ENCODE measurements around the gene FAM124A. TPM values are rescaled to one million over a fixed set of nuclear protein-coding genes. Genes with fewer than 3 reads are reported as not detected.

Gene FAM124A
- total and polyA plus RNA-seq, 2 experiments from 2014 or later, result not detected

DNA sequence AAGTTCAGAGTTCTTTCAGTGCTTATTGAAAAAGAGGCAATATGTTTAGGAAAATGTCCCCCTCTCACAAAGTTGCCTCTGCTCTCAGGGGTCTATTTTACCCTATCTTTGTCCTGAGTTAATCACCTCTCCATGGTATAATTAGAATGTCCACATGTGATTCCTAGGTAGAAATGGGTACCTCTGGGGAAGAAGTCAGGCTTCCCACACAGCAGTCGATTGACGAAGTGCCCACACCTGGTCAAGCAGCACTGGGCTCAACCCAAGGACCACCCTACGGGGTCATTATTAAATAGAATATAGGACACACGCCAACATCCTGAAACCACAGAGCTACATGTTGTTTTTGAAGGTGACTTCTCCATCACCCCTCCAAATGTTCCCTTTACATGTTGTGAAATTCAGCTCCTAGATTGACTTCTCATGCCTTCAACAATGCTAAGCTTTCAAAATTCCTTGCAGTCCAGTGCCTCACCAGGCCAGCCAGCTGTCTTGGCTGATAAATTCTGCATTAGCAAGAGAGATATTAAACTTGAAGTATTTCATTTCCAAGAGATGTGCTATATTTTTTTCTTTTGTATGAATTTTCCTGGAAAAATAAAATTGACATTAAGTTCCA, 43.6 kb upstream of the FAM124A start:
- no peaks in the 10 kb centered on the region for H3K9me3 ChIP-seq (ENCODE audit: low read depth)
- H2AFZ ChIP-seq, result no peak overlapping the region
- H3K9ac ChIP-seq, result no peak overlapping the region
- H4K20me1 ChIP-seq (ENCODE audit: insufficient read depth), result no peaks in the 10 kb centered on the region; the same call in 1 of the 2 replicates
- TF ChIP-seq EZH2 (IDR thresholded peaks at IDR 0.05; ENCODE audit: insufficient read depth, poor library complexity, severe bottlenecking), result no peak
- no peak for TF ChIP-seq EZH2phosphoT487 (IDR thresholded peaks at IDR 0.05; ENCODE audit: insufficient read depth, low read depth)
- peaks cover 31% of the 10 kb centered on the region for H3K27me3 ChIP-seq (replicated peaks; ENCODE audit: insufficient read depth)
- no peaks in the 10 kb centered on the region for H3K4me1 ChIP-seq (ENCODE audit: insufficient read depth)
- H3K4me2 ChIP-seq (ENCODE audit: unreplicated experiment), result no peak overlapping the region
- DNase-seq, result no peak
- H3K27ac ChIP-seq, result no peak overlapping the region
- no peak overlapping the region for H3K4me3 ChIP-seq
- H3K9me2 ChIP-seq (ENCODE audit: insufficient read depth), result no peaks in the 10 kb centered on the region
- 56 to 61% methylated on average over 4 of the region's 4 CpGs for WGBS, 2 experiments (ENCODE audit: low coverage in 1 of 2, low lambda C conversion rate in 2 of 2, missing lambda C conversion rate in 2 of 2)
- H3K36me3 ChIP-seq (ENCODE audit: low read depth), result no peaks in the 10 kb centered on the region
- in situ Hi-C loops (cut with MboI), result no loop called here
- no peaks in the 10 kb centered on the region for H3F3A ChIP-seq (ENCODE audit: insufficient read depth)
- no peaks in the 10 kb centered on the region for H3K79me2 ChIP-seq (ENCODE audit: insufficient read depth)

DNA sequence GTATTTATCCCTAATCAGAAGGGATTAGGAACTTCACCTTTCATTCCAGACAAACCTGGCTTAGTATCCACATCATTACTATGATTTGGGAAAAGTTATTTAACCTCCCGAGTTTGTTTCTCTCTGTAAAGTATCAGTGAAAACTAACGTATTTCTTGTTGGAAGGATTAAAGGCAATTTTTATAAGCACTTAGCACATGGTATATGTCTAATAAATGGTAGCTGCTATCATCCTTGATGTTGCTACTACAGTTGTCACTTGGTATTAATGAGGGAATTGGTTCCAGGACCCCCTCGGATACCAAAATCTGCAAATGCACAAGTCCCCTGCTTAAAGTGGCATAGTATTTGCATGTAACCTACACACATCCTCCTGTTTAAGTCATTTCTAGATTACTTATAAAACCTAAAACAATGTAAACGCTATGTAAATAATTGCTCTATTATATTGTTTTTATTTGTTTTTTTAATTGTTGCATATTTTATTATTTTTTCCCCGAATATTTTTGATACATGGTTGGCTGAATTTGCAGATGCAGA, 42.7 kb upstream of the FAM124A start:
- Histone ChIP-seq H3K27me3 (replicated peaks; ENCODE audit: insufficient read depth) (peaks cover 39% of the 10 kb centered on the region), H4K20me1 (ENCODE audit: insufficient read depth) (no peaks in the 10 kb centered on the region; the same call in 1 of the 2 replicates), H3K9me3 (ENCODE audit: low read depth) (no peaks in the 10 kb centered on the region), H2AFZ (no peak overlapping the region), H3K4me3 (no peak overlapping the region), H3K79me2 (ENCODE audit: insufficient read depth) (no peaks in the 10 kb centered on the region), H3F3A (ENCODE audit: insufficient read depth) (no peaks in the 10 kb centered on the region), H3K4me2 (ENCODE audit: unreplicated experiment) (no peak overlapping the region), H3K4me1 (ENCODE audit: insufficient read depth) (no peaks in the 10 kb centered on the region), H3K9ac (no peak overlapping the region), H3K9me2 (ENCODE audit: insufficient read depth) (no peaks in the 10 kb centered on the region), H3K36me3 (ENCODE audit: low read depth) (no peaks in the 10 kb centered on the region), H3K27ac (no peak overlapping the region)
- TF ChIP-seq EZH2phosphoT487 (IDR thresholded peaks at IDR 0.05; ENCODE audit: insufficient read depth, low read depth) (no peak), EZH2 (IDR thresholded peaks at IDR 0.05; ENCODE audit: insufficient read depth, poor library complexity, severe bottlenecking) (no peak)
- 47 to 48% methylated on average over 5 of the region's 5 CpGs for WGBS, 2 experiments (ENCODE audit: low coverage in 1 of 2, low lambda C conversion rate in 2 of 2, missing lambda C conversion rate in 2 of 2)
- DNase-seq, result no peak
- in situ Hi-C loops (cut with MboI), result no loop called here

DNA sequence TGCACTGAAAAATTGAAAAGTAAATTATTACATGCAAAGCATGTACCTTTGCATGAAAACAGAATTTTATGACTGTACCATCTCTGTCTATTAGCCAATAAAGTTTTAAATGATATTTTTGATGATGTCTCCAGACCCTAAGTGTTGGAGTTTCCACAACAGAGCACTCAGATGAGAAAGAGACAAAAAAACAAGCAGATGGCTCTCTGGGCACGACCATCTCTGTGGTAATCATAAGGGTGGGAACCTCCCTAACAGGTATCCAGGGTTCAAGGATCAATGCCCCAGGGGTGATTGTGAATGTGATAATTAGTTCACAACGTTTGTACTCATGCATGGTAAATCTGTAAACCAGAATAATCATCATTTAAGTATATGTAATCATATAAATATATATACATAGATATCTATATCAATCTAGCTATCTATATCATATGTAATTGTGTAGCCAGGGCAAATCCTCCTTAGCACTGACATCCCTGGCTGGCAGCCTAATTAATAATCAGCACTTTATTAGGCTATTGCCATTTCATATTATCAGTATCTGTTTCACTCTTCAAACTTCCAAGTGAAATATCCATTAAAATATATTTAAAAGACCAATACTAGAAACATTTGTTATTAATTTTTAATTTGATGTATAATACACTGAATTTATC, 41.2 kb upstream of the FAM124A start:
- Histone ChIP-seq H3K4me1 (ENCODE audit: insufficient read depth) (no peaks in the 10 kb centered on the region), H3K9me2 (ENCODE audit: insufficient read depth) (no peaks in the 10 kb centered on the region)
- WGBS, 2 experiments (ENCODE audit: low coverage in 1 of 2, low lambda C conversion rate in 2 of 2, missing lambda C conversion rate in 2 of 2), result 2 to 8% methylated on average over 2 of the region's 2 CpGs

DNA sequence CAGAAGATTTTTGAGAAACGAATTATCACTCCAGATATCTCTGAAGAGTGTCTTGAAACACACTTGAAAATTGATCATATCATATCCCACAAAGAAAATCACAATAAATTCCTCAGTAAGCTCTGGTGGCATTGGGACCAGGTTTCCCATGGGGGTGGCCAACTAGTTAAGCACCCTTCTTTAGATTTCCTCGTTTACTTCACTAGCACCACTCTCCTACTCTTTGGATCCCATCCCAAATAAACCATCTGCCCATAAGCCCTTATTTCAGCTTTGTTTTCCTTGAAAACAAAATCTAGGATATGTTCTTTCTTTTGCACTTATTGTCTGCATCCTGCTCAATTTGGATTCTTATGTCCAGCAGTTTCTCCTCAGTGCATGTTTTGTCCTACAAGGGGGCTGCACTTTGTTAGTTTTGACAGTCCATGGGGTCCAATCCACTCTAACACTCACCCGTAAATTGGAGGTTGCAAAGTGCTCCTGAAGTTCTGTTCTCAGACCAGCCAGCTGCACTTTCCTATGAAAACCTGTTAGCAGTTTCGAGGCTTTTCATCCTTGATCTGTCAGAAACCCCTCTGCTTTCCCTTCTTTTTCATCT, 40.3 kb upstream of the FAM124A start:
- no peak overlapping the region for H3K4me3 ChIP-seq
- H4K20me1 ChIP-seq (ENCODE audit: insufficient read depth), result no peaks in the 10 kb centered on the region; the same call in 1 of the 2 replicates
- H3K79me2 ChIP-seq (ENCODE audit: insufficient read depth), result no peaks in the 10 kb centered on the region
- no peak overlapping the region for H3K9ac ChIP-seq
- no peak overlapping the region for H3K27ac ChIP-seq
- no peaks in the 10 kb centered on the region for H3K9me3 ChIP-seq (ENCODE audit: low read depth)
- WGBS, 2 experiments (ENCODE audit: low coverage in 1 of 2, low lambda C conversion rate in 2 of 2, missing lambda C conversion rate in 2 of 2), result 38 to 39% methylated on average over 4 of the region's 4 CpGs
- H3K9me2 ChIP-seq (ENCODE audit: insufficient read depth), result no peaks in the 10 kb centered on the region
- DNase-seq, result no peak
- no peaks in the 10 kb centered on the region for H3K4me1 ChIP-seq (ENCODE audit: insufficient read depth)
- H3K4me2 ChIP-seq (ENCODE audit: unreplicated experiment), result no peak overlapping the region
- TF ChIP-seq EZH2phosphoT487 (IDR thresholded peaks at IDR 0.05; ENCODE audit: insufficient read depth, low read depth) (no peak), EZH2 (IDR thresholded peaks at IDR 0.05; ENCODE audit: insufficient read depth, poor library complexity, severe bottlenecking) (no peak)
- no peaks in the 10 kb centered on the region for H3K36me3 ChIP-seq (ENCODE audit: low read depth)
- H3K27me3 ChIP-seq (replicated peaks; ENCODE audit: insufficient read depth), result peaks cover 43% of the 10 kb centered on the region
- no peaks in the 10 kb centered on the region for H3F3A ChIP-seq (ENCODE audit: insufficient read depth)
- no peak overlapping the region for H2AFZ ChIP-seq
- in situ Hi-C loops (cut with MboI), result no loop called here

More for the DNA sequence above, 41.2 kb upstream of the FAM124A start:
- H3K27ac ChIP-seq, result no peak overlapping the region
- in situ Hi-C loops (cut with MboI), result no loop called here
- H3K9ac ChIP-seq, result no peak overlapping the region
- no peak overlapping the region for H3K4me2 ChIP-seq (ENCODE audit: unreplicated experiment)
- H3K36me3 ChIP-seq (ENCODE audit: low read depth), result no peaks in the 10 kb centered on the region
- no peaks in the 10 kb centered on the region for H3K9me3 ChIP-seq (ENCODE audit: low read depth)
- TF ChIP-seq EZH2 (IDR thresholded peaks at IDR 0.05; ENCODE audit: insufficient read depth, poor library complexity, severe bottlenecking), result no peak
- TF ChIP-seq EZH2phosphoT487 (IDR thresholded peaks at IDR 0.05; ENCODE audit: insufficient read depth, low read depth), result no peak
- no peaks in the 10 kb centered on the region; the same call in 1 of the 2 replicates for H4K20me1 ChIP-seq (ENCODE audit: insufficient read depth)
- H3K4me3 ChIP-seq, result no peak overlapping the region
- DNase-seq, result no peak
- peaks cover 40% of the 10 kb centered on the region for H3K27me3 ChIP-seq (replicated peaks; ENCODE audit: insufficient read depth)
- no peaks in the 10 kb centered on the region for H3K79me2 ChIP-seq (ENCODE audit: insufficient read depth)
- H3F3A ChIP-seq (ENCODE audit: insufficient read depth), result no peaks in the 10 kb centered on the region
- no peak overlapping the region for H2AFZ ChIP-seq
